Tibial nerve (tissue), 4 donors: ENCODE measurements around the gene NATD1. TPM values are rescaled to one million over a fixed set of nuclear protein-coding genes. Genes with fewer than 3 reads are reported as not detected.

Source experiments
- DNase-seq, 2 donors: peaks; one replicate each; pipeline ENCODE4 v3.0.0-alpha.2; 2019; ENCODE audit warnings: low spot score in 2 of 2
- H3K27ac ChIP-seq, 4 donors: fragments of 200-600 bp; sonication (generic) in 3 of 4; one replicate each; pipeline ENCODE4 v1.5.1; 2017 to 2019; ENCODE audit warnings: mild to moderate bottlenecking in 1 of 4
- H3K27me3 ChIP-seq, 2 donors: fragments of 200-600 bp; sonication (generic) in 1 of 2; one replicate each; pipeline versions ENCODE4 v1.5.1 to v1.6.0; 2017 to 2019
- H3K36me3 ChIP-seq, 3 donors: fragments of 200-600 bp; sonication (generic); one replicate each; pipeline ENCODE4 v1.5.1; 2018 to 2019
- H3K4me1 ChIP-seq, 4 donors: fragments of 200-600 bp; sonication (generic) in 3 of 4; one replicate each; pipeline ENCODE4 v1.5.1; 2017 to 2019
- H3K4me3 ChIP-seq, 4 donors: fragments of 200-600 bp; sonication (generic) in 3 of 4; one replicate each; pipeline ENCODE4 v1.5.1; 2017 to 2019; ENCODE audit warnings: mild to moderate bottlenecking in 1 of 4, moderate library complexity in 1 of 4
- H3K9me3 ChIP-seq, 4 donors: fragments of 200-600 bp; sonication (generic) in 3 of 4; one replicate each; pipeline ENCODE4 v1.5.1; 2017 to 2019
- EP300 ChIP-seq, 2 donors: sonication (generic); formaldehyde crosslinking; IDR thresholded peaks; one replicate each; pipeline ENCODE4 v1.6.1; 2017; ENCODE audit warnings: antibody characterized with exemption in 2 of 2, mild to moderate bottlenecking in 1 of 2
- POLR2A ChIP-seq, 2 donors: fragments of 450-650 bp; IDR thresholded peaks; one replicate each; pipeline ENCODE4 v1.6.1; 2017; ENCODE audit warnings: antibody characterized with exemption in 2 of 2, mild to moderate bottlenecking in 2 of 2, moderate library complexity in 2 of 2
- WGBS, 2 donors: methylation state at CpG; one replicate each; pipeline ENCODE4 v1.1.5; 2018; 5-methylcytosine and 5-hydroxymethylcytosine counted together
- total RNA-seq, 4 donors: library from RNA; depleted of rRNA; stranded (reverse); fragments of >200 nt; gene quantifications; one replicate each; pipeline ENCODE4 v1.1.0, GENCODE V29; 2016
- TF ChIP-seq, protein P1 (sequence below), 5 experiments: fragments of 200-600 bp in 3 of 5; fragments of 450-650 bp in 2 of 5; sonication (generic) in 3 of 5; IDR thresholded peaks; one replicate each; pipeline ENCODE4 v1.5.1; 2016 to 2019; ENCODE audit warnings: antibody characterized with exemption in 5 of 5, mild to moderate bottlenecking in 3 of 5, moderate library complexity in 2 of 5

The NATD1 gene
- total RNA-seq, 4 donors from 2014 or later: 5.7 to 12.0 (median 10.8) TPM

- TF ChIP-seq EP300 (IDR thresholded peaks at IDR 0.05) (no peak), POLR2A (IDR thresholded peaks at IDR 0.05) (no peak)
- TF ChIP-seq, protein P1, sequence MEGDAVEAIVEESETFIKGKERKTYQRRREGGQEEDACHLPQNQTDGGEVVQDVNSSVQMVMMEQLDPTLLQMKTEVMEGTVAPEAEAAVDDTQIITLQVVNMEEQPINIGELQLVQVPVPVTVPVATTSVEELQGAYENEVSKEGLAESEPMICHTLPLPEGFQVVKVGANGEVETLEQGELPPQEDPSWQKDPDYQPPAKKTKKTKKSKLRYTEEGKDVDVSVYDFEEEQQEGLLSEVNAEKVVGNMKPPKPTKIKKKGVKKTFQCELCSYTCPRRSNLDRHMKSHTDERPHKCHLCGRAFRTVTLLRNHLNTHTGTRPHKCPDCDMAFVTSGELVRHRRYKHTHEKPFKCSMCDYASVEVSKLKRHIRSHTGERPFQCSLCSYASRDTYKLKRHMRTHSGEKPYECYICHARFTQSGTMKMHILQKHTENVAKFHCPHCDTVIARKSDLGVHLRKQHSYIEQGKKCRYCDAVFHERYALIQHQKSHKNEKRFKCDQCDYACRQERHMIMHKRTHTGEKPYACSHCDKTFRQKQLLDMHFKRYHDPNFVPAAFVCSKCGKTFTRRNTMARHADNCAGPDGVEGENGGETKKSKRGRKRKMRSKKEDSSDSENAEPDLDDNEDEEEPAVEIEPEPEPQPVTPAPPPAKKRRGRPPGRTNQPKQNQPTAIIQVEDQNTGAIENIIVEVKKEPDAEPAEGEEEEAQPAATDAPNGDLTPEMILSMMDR (IDR thresholded peaks at IDR 0.05): no peak
- no peak for DNase-seq
- 58 to 67% methylated on average over 21 of the region's 25 CpGs for WGBS, 2 donors
Observed at GRCh38 chr17:21240369-21241055, 12.7 kb downstream of the NATD1 start.

GRCh38 chr17:21239680-21240368 is 13.4 kb downstream of the NATD1 start:
- TF ChIP-seq EP300 (IDR thresholded peaks at IDR 0.05): no peak
- TF ChIP-seq, protein P1 (IDR thresholded peaks at IDR 0.05): peak; percentile 18 to 38 (median 26)
- H3K36me3 ChIP-seq: peaks cover 0 to 32% (median 0%) of the 10 kb centered on the region in 3 donors
- no peak overlapping the region for H3K27ac ChIP-seq
- peaks cover 0 to 22% (median 0%) of the 10 kb centered on the region in 4 donors for H3K4me1 ChIP-seq
- H3K27me3 ChIP-seq: no peaks in the 10 kb centered on the region
- 72 to 81% methylated on average over 7 to 10 of the region's 12 CpGs for WGBS, 2 donors
- no peaks in the 10 kb centered on the region for H3K9me3 ChIP-seq
- no peak overlapping the region for H3K4me3 ChIP-seq
- DNase-seq: no peak

More at GRCh38 chr17:21240369-21241055, 12.7 kb downstream of the NATD1 start:
- H3K9me3 ChIP-seq: no peaks in the 10 kb centered on the region
- peaks cover 0 to 22% (median 0%) of the 10 kb centered on the region in 4 donors for H3K4me1 ChIP-seq
- no peak overlapping the region for H3K4me3 ChIP-seq
- H3K27ac ChIP-seq: no peak overlapping the region
- H3K27me3 ChIP-seq: no peaks in the 10 kb centered on the region
- peaks cover 0 to 32% (median 0%) of the 10 kb centered on the region in 3 donors for H3K36me3 ChIP-seq

DNA sequence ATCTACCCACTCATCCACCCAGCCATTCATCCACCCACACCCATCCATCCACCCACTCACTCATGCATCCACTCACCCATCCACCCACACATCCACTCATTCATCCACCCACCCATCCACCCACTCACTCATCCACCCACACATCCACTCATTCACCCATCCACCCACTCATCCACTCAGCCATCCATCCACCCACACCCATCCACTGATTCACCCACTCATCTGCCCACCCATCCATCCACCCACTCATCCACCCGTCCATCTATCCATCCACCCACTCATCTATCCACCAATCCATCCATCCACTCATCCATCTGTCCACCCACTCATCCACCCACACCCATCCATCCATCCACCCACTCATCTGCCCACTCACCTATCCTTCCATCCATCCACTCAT is 17.3 kb downstream of the NATD1 start:
- peaks cover 0 to 6% (median 0%) of the 10 kb centered on the region in 4 donors for H3K4me1 ChIP-seq
- WGBS, 2 donors: 63 to 81% methylated on average over 1 of the region's 1 CpG

GRCh38 chr17:21233581-21234347 is 19.4 kb downstream of the NATD1 start:
- TF ChIP-seq EP300 (IDR thresholded peaks at IDR 0.05): no peak
- TF ChIP-seq, protein P1 (IDR thresholded peaks at IDR 0.05): no peak
- 61 to 63% methylated on average over 7 of the region's 7 CpGs for WGBS, 2 donors
- no peaks in the 10 kb centered on the region for H3K27me3 ChIP-seq
- peak in 1 of 2 donors; percentile 33 for DNase-seq
- H3K4me1 ChIP-seq: no peaks in the 10 kb centered on the region
- no peak overlapping the region for H3K4me3 ChIP-seq
- peaks cover 0 to 15% (median 1%) of the 10 kb centered on the region in 4 donors for H3K9me3 ChIP-seq
- no peak overlapping the region for H3K27ac ChIP-seq
- no peaks in the 10 kb centered on the region for H3K36me3 ChIP-seq

More for the DNA sequence above, 17.3 kb downstream of the NATD1 start:
- TF ChIP-seq EP300 (IDR thresholded peaks at IDR 0.05): no peak
- no peak for TF ChIP-seq POLR2A (IDR thresholded peaks at IDR 0.05)
- TF ChIP-seq, protein P1 (IDR thresholded peaks at IDR 0.05): no peak
- H3K4me3 ChIP-seq: no peak overlapping the region
- peaks cover 0 to 15% (median 1%) of the 10 kb centered on the region in 4 donors for H3K9me3 ChIP-seq
- no peak for DNase-seq
- H3K36me3 ChIP-seq: peaks cover 0 to under 1% (median 0%) of the 10 kb centered on the region in 3 donors
- H3K27me3 ChIP-seq: no peaks in the 10 kb centered on the region
- no peak overlapping the region for H3K27ac ChIP-seq
